Mesothelial cell of epicardium (in vitro differentiated cells): ENCODE data around the gene TIMP1. TPM values are rescaled to one million over a fixed set of nuclear protein-coding genes. Genes with fewer than 3 reads are reported as not detected.
A peak's percentile ranks its signal among the peaks of the same experiment; 100 is the strongest.

Experiments used
- DNase-seq, 2 experiments: peaks; one replicate each; pipeline ENCODE4 v3.0.0; 2021; ENCODE audit warnings: low spot score in 2 of 2; ENCODE audit not compliant: unreplicated experiment in 2 of 2
- H3K27ac Mint-ChIP-seq: 2 replicates; pipeline ENCODE4 v1.8.0; 2021; ENCODE audit warnings: mixed read lengths
- H3K27me3 Mint-ChIP-seq: 2 replicates; pipeline ENCODE4 v1.8.0; 2021; ENCODE audit warnings: low read depth, mixed read lengths
- H3K36me3 Mint-ChIP-seq: 2 replicates; pipeline ENCODE4 v1.8.0; 2021; ENCODE audit warnings: mixed read lengths
- H3K4me1 Mint-ChIP-seq: 2 replicates; pipeline ENCODE4 v1.8.0; 2021; ENCODE audit warnings: mixed read lengths
- H3K4me3 Mint-ChIP-seq: 2 replicates; pipeline ENCODE4 v1.8.0; 2021; ENCODE audit warnings: mild to moderate bottlenecking, moderate library complexity, mixed read lengths
- H3K9me3 Mint-ChIP-seq: 2 replicates; pipeline ENCODE4 v1.8.0; 2021; ENCODE audit warnings: mixed read lengths
- total RNA-seq: library from RNA; stranded (reverse); gene quantifications from 3 replicates; pipeline ENCODE4 v1.2.1, GENCODE V29; 2021
- TF ChIP-seq, protein P1 (sequence below): fragments of 200-600 bp; sonication (generic); IDR thresholded peaks from one replicate; pipeline ENCODE4 v1.5.0; 2021; ENCODE audit warnings: antibody characterized with exemption; ENCODE audit not compliant: unreplicated experiment

Gene TIMP1
- total RNA-seq, 1 donor from 2014 or later, result 117 TPM

GRCh38 chrX:47574547-47575301 lies 7.5 kb upstream of the TIMP1 start:
- Mint-ChIP-seq H3K9me3 (peaks cover 18% of the 10 kb centered on the region), H3K4me1 (peaks cover 21% of the 10 kb centered on the region), H3K4me3 (peak overlapping the region; percentile 62), H3K27me3 (no peaks in the 10 kb centered on the region), H3K27ac (peak overlapping the region; percentile 53), H3K36me3 (peaks cover 19% of the 10 kb centered on the region)
- DNase-seq, result no peak
- TF ChIP-seq, protein P1, sequence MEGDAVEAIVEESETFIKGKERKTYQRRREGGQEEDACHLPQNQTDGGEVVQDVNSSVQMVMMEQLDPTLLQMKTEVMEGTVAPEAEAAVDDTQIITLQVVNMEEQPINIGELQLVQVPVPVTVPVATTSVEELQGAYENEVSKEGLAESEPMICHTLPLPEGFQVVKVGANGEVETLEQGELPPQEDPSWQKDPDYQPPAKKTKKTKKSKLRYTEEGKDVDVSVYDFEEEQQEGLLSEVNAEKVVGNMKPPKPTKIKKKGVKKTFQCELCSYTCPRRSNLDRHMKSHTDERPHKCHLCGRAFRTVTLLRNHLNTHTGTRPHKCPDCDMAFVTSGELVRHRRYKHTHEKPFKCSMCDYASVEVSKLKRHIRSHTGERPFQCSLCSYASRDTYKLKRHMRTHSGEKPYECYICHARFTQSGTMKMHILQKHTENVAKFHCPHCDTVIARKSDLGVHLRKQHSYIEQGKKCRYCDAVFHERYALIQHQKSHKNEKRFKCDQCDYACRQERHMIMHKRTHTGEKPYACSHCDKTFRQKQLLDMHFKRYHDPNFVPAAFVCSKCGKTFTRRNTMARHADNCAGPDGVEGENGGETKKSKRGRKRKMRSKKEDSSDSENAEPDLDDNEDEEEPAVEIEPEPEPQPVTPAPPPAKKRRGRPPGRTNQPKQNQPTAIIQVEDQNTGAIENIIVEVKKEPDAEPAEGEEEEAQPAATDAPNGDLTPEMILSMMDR, result no peak

GRCh38 chrX:47576021-47576898 lies 6.0 kb upstream of the TIMP1 start:
- peaks cover 21% of the 10 kb centered on the region for H3K4me1 Mint-ChIP-seq
- H3K4me3 Mint-ChIP-seq, result peak overlapping the region; percentile 33
- no peak overlapping the region for H3K27ac Mint-ChIP-seq
- peaks cover 11% of the 10 kb centered on the region for H3K36me3 Mint-ChIP-seq
- H3K27me3 Mint-ChIP-seq, result no peaks in the 10 kb centered on the region
- peaks cover 12% of the 10 kb centered on the region for H3K9me3 Mint-ChIP-seq
- DNase-seq, result no peak
- TF ChIP-seq, protein P1, result no peak

DNA sequence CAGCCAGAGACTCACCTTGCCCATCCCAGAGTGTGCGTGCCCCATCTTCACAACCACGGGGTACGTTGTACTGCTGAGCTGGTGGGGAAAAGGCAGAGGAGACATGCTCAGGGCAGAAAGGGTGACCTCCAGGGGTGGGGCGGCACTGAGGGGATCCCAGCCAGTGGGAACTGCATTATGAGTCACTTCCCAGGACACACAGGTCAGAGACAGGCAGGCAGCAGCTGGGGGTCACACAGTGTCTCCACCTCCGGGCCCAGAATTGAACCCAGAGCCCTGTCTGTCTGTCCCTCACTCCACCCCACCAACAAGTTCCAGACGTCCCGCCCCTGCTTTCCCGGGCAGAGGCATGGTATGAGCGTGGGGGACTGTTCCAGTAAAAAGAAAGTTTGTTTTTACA lies 4.8 kb upstream of the TIMP1 start:
- H3K4me3 Mint-ChIP-seq, result no peak overlapping the region
- H3K9me3 Mint-ChIP-seq, result peaks cover 6% of the 10 kb centered on the region
- H3K4me1 Mint-ChIP-seq, result peaks cover 26% of the 10 kb centered on the region
- H3K27me3 Mint-ChIP-seq, result no peaks in the 10 kb centered on the region
- H3K27ac Mint-ChIP-seq, result no peak overlapping the region
- TF ChIP-seq, protein P1, result no peak
- DNase-seq, result no peak
- no peaks in the 10 kb centered on the region for H3K36me3 Mint-ChIP-seq

DNA sequence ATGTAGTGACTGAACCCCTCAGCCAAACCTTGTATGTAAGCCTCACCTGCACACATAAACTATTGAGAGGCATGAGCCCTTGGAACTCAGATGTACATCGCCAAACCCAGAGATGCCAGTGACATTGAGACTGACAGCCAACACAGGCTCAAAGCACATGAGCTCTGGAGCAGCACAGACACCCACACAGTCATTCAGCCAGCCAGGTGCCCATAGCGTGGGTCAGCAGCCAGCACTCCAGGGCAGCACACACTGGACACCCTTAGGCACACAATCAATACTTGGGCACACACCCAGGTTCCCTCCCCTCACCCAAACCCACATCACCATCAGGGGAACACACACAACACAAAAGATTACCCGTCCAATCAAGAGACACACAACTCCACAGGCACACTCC lies 4.3 kb upstream of the TIMP1 start:
- peaks cover 26% of the 10 kb centered on the region for H3K4me1 Mint-ChIP-seq
- no peak overlapping the region for H3K27ac Mint-ChIP-seq
- DNase-seq, result no peak
- TF ChIP-seq, protein P1, result no peak
- H3K9me3 Mint-ChIP-seq, result peaks cover 6% of the 10 kb centered on the region
- no peak overlapping the region for H3K4me3 Mint-ChIP-seq
- H3K36me3 Mint-ChIP-seq, result no peaks in the 10 kb centered on the region
- no peaks in the 10 kb centered on the region for H3K27me3 Mint-ChIP-seq

- Mint-ChIP-seq H3K27me3 (no peaks in the 10 kb centered on the region), H3K36me3 (no peaks in the 10 kb centered on the region), H3K9me3 (peaks cover 6% of the 10 kb centered on the region), H3K27ac (no peak overlapping the region), H3K4me1 (peaks cover 22% of the 10 kb centered on the region), H3K4me3 (no peak overlapping the region)
- DNase-seq, result no peak
- TF ChIP-seq, protein P1, result no peak
These were observed 3.5 kb upstream of the TIMP1 start for GRCh38 chrX:47578692-47579091.
